HL-60 (cell line): ENCODE data around the gene TMEM63B.

Experiments
- POLR2AphosphoS5 ChIP-seq: IDR thresholded peaks from 2 replicates; pipeline ENCODE4 v1.6.1; 2012; ENCODE audit warnings: low read depth
- TF ChIP-seq, protein P1 (sequence below): IDR thresholded peaks from one replicate; pipeline ENCODE4 v1.5.1; 2011; ENCODE audit warnings: low read length, control low read depth, inconsistent platforms; ENCODE audit not compliant: insufficient read depth

DNA sequence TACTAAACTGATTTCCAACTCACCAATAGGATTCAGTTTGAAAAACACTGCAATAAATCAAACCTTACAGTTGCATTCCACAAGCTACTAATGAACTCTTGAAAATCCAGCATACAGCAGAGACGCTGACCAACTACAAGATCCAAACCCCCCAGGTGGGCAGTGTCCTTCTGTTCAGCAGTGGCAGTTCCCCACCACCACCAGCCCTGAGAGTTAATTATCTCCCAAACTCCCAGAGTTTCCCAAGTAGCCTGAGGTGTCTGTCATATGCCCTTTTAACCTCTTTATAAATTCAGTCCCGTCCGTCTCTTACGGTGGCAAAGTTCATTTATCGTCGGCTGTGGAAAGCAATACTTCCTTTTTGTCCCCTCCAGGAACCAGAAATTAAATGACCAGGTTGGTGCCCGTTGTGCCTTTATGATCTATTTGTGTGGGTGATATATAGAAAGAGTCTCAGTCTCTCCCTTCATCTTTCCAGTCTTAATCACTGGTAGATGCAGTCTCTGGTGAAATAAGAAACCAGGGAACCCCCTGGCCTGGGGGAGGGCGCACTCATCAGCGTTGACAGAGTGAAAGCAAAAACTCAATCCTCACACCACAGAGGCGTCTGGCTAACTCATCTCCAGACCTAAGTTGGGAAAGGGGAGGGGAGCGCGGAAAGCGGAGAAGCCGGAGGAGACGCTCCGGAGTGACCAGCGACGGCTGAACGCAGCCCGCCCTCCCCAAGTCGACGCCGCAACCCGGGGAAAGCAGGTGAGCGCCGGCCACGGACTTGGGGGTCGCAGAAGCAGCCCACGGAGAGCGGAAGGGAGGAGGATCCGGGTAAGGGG lies 819 bp upstream of the TMEM63B start:
- TF ChIP-seq, protein P1, sequence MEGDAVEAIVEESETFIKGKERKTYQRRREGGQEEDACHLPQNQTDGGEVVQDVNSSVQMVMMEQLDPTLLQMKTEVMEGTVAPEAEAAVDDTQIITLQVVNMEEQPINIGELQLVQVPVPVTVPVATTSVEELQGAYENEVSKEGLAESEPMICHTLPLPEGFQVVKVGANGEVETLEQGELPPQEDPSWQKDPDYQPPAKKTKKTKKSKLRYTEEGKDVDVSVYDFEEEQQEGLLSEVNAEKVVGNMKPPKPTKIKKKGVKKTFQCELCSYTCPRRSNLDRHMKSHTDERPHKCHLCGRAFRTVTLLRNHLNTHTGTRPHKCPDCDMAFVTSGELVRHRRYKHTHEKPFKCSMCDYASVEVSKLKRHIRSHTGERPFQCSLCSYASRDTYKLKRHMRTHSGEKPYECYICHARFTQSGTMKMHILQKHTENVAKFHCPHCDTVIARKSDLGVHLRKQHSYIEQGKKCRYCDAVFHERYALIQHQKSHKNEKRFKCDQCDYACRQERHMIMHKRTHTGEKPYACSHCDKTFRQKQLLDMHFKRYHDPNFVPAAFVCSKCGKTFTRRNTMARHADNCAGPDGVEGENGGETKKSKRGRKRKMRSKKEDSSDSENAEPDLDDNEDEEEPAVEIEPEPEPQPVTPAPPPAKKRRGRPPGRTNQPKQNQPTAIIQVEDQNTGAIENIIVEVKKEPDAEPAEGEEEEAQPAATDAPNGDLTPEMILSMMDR, result no peak
- no peak for TF ChIP-seq POLR2AphosphoS5
